Hematopoietic multipotent progenitor cell (in vitro differentiated cells): ENCODE results near the gene SRL. TPM values are rescaled to one million over a fixed set of nuclear protein-coding genes. Genes with fewer than 3 reads are reported as not detected.
"Not testable (repeated sequence)": the region's sequence is repeated elsewhere in the genome, so short reads cannot be mapped to it uniquely, and the experiment has no call there.

ENCODE experiments used
- DNase-seq, 3 donors: peaks; one replicate each; pipeline ENCODE4 v3.0.0-alpha.2; 2011 to 2015; ENCODE audit warnings: low read depth in 2 of 3, low spot score in 2 of 3
- total RNA-seq: library from RNA; depleted of rRNA; stranded (reverse); fragments of >200 nt; gene quantifications from one replicate; pipeline ENCODE4 v1.2.3, GENCODE V29; 2012

Gene SRL
- total RNA-seq, 1 donor: under 0.01 TPM

DNA sequence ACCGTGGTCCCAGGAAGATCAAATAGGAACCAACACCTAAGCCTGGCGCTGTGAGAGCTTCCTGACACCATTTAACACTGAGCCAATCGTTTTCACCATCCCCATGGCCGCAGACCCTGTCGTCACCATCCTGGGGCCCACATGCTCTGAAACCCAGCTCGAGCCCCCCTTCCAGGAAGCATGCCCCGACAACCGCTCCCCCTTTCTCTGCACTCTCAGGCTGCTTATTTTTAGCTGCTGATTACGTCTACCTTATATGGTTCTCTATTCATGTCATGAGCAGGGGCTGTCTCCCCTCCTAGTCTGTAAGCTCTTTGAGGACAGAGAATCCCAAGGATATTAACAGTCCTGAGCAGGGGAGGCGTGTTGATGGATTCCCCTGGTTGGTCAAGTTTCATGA, 10.5 kb downstream of the SRL start:
- DNase-seq: no peak

DNA sequence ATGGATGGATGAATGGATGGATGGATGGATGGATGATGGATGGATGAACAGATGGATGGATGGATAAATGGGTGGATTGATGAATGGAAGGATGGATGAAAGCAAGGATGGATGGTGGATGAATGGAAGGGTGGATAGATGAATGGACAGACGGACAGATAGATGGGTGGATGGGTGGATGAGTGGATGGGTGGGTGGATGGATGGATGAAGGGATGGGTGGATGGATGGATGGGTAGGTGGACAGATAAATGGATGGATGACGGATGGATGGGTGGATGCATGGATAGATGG, 14.9 kb downstream of the SRL start:
- DNase-seq: no peak

DNA sequence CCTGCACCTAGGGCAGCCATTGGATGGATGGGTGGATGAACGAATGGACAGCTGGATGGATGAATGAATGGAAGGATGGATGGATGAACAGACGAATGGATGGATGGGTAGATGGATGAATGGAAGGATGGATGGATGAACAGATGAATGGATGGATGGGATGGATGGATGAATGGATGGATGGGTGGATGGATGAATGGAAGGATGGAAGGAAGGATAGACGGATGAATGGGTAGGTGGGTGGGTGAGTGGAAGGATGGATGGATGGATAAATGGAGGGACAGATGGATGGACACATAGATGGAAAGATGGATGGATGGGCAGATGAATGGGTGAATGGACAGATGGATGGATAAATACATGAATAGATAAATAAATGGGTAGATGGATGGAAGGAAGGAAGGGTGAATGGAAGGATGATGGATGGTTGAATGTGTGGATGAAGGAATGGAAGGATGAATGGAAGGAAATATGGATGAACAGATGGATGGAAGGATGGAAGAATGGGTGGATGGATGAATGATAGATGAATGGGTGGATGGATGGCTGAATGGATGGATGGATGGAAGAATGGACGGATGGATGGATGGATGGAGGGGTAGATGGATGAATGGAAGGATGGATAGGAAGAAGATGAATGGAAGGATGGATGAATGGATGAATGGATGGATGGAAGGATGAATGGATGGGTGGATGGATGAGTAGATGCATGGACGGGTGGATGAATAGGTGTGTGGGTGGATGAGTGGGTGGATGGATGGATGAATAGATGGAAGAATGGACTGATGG, 15.4 kb downstream of the SRL start:
- DNase-seq: no peak

DNA sequence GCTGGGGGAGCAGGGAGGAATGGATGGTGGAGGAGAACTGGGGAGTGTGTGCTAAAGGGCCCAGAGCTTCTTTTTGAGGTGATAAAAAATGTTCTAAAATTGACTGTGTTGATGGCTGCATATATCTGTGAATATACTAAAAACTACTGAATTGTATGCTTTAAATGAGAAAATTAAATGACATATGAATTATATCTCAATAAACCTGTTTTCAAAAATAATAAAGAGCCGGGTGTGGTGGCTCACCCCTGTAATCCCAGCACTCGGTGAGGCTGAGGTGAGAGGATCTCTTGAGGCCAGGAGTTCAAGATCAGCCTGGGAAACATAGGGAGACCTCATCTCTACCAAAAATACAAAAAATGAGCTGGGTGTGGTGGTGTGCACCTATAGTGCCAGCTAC, 16.8 kb downstream of the SRL start:
- no peak for DNase-seq

DNA sequence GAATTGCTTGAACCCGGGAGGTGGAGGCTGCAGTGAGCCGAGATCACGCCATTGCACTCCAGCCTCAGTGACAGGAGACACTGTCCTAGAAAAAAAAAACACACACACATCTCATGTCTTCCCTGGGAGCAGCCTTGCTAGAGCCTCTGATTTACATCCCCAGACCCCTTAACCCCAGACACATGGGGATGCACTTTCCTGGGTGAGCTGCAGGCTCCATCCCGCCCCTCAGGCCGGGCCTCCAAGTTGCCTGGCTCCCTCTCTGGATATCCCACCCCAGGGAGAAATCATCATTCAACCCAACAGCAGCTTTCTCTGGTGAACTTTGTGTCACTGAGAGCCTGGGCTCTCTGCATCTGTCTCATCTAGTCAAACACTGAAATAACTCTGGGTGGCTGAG, 21.5 kb downstream of the SRL start:
- DNase-seq: no peak

DNA sequence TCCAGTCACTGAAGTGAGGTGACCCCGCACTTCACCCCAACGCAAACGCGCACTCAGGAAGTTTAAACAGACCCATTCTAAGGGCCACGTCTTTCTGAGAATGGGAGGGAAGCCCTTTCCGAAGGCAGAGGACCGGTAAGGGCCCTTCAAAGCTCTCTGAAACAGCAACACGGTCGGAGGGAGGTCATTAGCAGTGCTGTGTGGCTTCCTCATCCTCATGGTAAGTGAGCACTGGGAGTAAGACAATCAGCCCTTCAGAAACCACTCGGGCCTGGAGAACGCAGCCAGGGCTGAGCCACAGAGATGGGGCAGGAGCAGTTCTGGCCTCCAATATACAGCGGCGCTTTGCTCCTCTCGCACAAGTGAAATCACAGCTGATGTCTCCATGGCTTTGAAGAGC, 23.7 kb downstream of the SRL start:
- no peak for DNase-seq

DNA sequence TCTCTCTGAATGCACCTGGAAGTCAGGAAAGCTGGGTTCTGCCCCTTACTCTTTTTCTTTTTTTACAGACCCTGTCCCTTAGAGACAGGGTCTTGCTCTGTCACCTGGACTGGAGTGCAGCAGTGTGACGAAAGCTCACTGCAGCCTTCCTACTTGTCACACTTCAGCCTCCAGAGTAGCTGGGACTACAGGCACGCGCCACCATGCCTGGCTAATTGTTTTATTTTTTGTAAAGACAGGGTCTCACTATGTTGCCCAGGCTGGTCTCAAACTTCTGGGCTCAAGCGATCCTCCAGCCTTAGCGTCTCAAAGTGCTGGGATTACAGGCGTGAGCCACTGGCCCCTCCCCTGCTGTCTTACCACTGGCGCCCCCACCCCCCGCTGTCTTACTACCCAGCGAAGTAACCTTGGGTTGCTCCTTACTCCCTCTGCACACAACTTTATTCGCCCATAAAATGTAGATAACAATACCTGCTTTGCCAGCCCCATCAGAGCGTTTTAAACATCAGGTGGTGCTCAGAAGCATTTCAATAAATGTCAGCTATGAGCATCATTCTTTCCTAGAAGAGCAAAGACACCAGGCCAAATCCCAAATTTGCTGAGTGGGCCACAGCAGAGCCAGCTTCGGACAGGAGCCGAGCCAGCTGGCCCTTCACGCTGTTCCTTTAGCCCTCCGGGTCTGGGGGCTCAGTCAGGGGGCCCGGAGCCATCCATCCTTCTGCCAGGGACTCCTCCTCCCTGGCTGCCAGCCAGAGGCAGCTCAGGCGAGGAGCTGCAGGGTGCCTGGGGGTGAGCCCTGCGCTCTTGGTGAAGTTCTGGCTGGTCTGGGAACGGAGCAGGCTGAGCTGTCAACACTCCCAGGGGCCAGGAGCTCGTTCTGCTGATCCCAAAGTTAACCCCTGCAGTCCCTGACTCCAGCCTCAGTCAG, 24.4 kb downstream of the SRL start:
- DNase-seq: no peak

DNA sequence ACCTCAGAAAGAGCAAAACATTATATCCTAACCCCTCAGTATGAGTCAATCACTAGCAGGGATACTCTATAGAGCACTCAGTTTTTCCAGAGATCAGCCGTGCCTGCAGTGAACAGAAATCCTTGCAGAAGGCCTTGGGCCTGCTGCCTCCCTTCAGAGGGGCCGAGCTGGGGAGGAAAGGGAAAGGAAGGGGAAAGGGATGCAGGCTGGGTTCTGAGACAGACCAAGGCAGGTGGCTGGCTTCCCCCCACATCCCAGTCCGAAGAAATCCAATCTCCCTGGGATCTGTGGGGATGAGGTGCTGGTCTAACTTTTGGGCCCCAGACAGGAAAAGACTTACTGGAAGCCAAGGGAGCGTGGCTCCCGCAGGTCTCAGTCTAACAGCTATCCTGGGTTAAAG, 25.3 kb downstream of the SRL start:
- no peak for DNase-seq

DNA sequence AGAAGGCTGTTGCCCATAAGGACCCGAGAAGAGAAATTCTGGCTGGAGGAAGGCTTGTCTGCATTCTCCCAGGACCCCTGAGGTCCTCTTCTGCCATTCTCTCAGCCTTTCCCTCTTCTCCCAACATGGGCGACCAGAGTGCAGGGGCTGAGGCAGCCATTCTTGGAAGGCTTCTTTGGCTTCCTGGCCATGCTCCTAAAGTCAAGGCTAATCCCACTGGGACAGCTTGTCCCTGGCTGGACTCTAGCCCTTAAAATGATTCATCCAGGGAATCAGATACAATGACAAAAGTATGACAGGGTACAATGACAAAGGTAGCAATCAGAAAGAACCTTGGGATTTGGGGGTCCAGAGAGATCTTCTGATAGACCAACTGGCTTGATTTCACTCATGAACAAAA, 26.8 kb downstream of the SRL start:
- DNase-seq: no peak

DNA sequence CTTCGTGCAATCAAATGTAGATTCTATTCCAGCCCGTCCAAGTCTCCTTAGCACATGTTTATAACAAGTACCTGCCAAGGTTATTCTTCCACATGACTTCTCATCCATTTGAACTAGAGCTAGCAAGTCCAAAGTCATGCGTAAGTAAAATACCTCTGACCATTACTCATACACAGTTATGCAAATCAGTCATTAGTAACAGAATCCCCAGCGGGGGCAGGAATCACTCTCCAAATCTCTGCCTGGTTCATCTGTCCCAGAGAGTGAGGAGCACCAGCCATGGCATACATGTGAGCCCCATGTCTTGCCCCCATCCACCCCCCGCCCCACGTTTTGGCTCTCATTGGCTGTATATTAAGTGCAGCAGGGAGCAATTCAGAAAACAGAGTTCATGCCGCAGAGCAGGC, 27.7 kb downstream of the SRL start:
- no peak for DNase-seq

DNA sequence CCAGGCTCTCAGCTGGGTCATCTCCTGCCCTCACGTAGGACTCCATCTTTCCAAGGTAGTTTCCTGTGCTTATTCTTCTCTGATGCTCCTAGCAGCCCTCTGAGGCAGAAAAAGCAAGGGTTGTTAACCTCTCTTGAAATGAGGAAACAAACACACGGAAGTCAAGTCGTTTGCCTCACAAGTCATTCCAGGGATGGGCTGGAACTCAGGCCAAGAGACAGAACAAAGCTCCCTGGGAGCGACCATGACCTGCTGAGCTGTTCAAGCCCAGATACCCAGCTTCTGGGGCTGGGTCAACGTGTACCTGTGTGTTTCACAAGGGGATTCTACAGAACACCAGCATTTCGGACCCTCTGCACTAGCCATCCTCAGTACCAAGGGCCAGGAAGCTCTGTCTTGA, 28.1 kb downstream of the SRL start:
- no peak for DNase-seq

DNA sequence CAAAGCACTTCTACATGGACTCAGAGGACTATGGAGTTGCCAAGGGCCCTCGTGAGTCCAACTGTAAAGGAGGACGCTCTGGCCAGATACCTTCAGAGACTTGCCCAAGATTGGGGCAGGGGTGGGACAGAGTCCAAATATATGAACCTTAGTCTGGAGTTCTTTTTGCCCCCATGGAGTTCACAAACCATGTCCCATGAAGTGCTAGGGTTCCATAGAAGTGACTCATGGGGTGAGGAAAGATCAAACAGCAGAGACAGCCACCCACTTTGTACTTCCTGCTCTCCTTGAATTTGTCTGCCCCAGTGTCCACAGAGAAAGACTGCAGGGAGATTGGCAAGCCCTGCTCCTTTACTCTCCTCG, 29.0 kb downstream of the SRL start:
- no peak for DNase-seq

DNA sequence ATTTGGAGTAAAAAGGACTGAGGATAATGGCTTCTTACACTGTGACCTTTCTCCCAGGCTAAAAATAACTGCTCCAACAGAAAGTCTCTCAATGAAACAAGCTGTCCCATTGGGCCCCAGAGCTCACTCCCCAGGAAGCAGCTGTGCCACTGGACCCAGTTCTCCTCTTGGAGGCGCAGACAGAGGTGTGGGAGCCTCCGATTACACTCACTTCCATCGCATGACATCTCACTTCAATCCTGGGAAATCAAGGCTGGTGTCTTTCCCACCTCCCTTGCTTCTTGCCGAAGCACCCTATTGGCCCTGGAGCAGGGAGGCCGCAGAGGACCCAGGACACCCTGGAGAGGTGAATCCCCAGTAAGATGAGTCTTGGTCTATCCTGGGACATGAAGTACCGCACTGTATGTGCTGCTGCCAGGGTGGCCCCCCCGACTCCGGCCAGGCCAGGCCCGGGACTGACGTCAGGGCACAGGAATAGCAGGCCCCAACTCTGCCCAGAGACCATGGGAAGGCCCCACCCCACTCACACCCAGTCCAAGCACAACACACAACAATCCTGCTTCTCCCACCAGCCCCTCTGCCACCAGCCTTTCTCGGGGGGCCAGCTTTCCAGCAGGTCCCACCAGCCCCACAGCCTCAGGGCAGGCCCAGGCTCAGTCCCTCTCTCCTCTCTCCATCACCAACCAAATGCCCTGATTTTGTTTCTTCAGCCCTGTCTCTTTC, 29.5 kb downstream of the SRL start:
- no peak for DNase-seq

DNA sequence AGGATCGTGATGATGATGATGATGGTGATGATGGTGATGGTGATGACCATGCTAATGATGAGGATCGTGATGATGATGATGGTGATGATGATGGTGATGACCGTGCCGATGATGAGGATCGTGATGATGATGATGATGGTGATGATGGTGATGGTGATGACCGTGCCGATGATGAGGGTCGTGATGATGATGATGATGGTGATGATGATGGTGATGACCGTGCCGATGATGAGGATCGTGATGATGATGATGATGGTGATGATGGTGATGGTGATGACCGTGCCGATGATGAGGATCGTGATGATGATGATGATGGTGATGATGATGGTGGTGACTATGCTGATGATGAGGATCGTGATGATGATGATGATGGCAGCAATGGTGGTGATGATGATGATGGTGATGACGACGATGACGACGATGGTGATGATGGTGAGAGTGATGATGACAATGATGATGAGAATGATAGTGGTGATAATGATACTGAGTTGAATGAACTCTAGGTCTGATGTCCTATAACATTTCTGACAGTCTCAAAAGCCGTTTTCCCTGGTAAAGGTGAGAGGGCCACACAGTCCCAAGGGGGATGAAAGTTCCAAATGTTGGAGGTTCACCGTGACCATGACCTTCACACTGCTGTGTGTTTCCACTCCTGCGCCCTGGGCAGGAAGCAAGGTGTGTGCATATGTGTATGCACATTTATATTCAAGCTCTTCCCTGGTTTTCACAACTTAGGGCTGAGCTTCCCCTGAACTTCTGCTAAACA, 30.3 kb downstream of the SRL start:
- not testable (repeated sequence) for DNase-seq

DNA sequence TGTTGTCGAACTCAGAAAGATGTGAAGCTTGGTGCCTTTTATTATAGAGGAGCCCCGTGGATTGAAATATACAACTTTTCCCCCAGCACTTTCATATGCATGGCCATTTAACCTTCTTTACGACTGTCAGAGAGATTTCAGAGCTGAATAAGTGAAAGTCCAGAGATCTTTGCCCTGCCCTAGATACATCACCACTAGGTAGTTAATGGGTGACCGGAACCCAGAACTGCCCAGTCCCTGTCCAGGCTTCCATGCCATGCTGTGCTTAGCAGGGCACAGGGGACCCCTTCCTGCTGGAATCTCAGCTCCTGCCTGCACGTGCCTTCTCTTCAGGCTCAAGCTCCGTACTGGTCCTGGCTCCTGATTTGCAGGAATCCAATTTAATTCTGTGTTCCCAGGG, 32.2 kb downstream of the SRL start:
- DNase-seq: no peak

DNA sequence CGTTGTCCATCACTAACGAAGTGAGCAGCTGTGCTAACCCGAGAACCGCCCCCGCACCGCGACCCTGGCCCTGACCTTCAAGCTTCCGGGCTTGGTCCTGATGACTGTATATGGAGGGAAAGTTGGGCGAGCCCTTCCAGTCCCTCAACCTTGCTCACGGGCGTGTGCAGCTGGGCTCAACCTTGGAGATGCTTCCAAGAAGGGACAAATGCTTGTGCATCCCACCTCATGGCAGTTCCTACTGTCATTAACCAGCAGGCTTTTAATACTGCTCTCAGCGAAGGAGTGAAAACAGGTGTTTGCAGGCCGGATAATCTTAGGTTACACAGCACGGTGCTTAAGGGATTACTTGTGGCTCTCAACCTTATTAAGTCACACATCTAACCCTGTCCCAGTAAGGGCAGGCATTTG, 33.5 kb downstream of the SRL start:
- no peak for DNase-seq

DNA sequence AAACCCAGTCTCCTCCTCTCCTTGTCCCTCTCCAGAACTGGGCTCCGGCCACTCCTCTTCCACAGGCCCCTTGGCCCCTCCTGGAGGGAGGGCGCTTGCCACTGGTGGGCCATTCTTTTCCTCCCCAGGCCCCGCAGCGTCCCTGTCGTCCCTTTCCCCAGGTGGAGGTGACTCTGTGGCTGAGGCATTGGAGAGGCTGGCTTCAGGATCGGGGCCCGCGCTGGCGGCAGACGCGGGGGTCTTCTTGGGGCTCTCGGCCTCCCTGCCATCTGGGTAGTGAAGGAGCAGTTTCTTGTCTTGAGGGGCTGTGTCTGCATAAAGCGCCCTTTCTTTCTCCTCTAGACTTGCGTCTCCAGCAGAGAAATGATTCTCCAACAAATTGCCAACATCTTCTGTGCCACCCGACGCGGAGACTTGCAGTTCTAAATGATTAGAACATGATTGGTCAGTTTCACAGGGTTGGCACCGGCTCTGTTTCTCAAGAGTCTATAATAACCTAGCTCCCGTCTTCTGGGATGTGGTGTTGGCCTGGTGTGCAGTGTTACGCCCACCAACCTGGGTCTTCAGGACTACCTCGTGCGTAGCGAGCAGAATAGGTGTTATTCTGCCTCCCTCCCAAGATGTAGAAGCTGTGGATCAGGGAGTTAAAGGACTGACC, 34.1 kb downstream of the SRL start:
- no peak for DNase-seq

DNA sequence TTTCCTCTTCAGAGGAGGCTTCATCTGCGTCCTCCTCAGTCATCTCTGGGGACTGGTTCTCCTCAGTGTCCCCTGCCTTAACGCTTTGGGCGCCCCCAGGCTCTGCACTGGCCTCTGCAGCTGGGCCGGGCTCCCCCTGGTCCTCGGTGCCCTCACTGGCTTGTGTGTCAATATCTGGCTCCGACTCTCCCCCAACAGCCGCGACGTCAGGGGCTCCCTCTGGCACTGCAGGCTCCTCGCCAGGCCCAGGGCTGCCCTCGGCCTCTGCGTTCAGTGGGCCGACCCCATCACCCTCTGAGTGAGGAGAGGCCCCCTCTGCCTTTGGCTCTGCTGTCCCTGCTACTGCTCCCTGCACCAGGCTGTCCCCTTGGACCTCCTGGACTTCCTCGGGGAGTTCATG, 34.7 kb downstream of the SRL start:
- no peak for DNase-seq

DNA sequence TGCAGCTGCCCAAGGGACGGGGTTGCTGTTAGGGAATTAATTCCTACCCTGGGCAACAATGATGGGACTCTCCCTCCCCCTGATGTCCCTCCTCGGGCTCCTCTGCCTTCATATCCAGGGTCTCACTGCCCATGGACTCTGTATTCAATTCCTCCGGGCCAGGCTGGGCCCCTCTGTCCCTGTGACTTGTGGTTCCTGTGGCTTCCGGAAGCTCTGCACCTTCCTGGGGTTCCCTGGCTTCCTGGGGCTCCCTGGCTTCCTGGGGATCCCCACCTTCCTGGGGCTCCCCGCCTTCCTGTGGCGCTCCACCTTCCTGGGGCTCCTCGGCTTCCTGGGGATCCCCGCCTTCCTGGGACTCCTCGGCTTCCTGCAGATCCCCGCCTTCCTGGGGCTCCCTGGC, 35.2 kb downstream of the SRL start:
- no peak for DNase-seq

DNA sequence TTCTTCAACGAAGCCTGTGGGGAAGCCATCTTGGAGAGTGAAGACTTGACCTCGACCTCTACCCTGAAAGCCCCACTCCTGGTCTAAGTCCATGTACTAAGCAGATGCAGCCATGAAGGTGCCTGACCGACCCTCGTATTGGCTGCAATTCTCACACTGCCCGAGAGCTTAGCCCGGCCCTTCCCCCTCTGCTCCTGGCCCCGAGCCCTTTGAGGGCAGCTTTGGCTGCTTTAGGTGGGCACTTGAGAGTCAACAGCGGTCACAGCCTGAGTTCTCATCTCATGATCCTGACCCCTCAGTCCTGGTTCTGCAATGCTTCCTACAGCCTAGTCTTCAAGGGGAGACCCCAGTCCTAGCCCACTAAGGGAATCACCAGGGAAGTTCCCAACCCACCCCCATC, 35.9 kb downstream of the SRL start:
- no peak for DNase-seq
